HG02623 (cell line): ENCODE data around the gene ATF5.
"Not testable (repeated sequence)": the region's sequence is repeated elsewhere in the genome, so short reads cannot be mapped to it uniquely, and the experiment has no call there.

Source experiments
- ATAC-seq: cut with Tn5 transposase; IDR thresholded peaks from one replicate; pipeline ENCODE4 v1.9.1; 2021; ENCODE audit warnings: moderate library complexity; ENCODE audit not compliant: unreplicated experiment

Gene ATF5

DNA sequence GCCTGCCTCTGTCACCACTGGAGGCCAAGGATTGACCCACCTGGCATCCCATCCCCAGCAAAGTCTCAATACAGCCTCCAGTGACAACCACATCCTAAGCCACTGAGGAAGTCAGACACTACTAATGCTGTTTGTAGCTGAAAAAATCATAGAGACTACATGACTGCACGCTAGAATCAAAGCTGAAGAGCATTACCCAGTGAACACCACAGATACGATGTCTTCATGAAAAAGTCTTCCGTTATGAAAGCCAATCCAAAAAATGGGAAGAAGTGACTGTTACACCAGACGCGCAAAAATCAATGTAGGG is 11.4 kb downstream of the ATF5 start:
- no peak for ATAC-seq

- not testable (repeated sequence) for ATAC-seq
These were observed 15.6 kb downstream of the ATF5 start for GRCh38 chr19:49944567-49944966.

DNA sequence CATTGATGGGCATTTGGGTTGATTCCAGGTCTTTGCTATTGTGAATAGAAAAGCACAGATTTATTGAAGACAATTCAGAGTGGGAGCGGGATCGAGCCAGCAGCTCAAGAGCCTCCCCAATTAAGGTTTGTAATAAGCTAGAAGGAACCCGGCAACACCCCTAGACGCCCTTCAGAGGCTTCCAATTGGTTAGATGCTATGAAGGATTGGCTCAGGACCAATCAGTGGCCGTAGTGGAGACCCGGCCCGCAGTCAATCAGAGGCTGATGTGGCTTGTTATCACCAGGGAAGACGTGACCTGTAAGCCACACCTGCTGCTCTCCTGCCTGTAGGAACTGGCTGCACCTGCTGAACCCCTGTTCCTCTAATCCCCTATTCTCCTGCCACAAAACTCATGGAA is 17.4 kb downstream of the ATF5 start:
- no peak for ATAC-seq

DNA sequence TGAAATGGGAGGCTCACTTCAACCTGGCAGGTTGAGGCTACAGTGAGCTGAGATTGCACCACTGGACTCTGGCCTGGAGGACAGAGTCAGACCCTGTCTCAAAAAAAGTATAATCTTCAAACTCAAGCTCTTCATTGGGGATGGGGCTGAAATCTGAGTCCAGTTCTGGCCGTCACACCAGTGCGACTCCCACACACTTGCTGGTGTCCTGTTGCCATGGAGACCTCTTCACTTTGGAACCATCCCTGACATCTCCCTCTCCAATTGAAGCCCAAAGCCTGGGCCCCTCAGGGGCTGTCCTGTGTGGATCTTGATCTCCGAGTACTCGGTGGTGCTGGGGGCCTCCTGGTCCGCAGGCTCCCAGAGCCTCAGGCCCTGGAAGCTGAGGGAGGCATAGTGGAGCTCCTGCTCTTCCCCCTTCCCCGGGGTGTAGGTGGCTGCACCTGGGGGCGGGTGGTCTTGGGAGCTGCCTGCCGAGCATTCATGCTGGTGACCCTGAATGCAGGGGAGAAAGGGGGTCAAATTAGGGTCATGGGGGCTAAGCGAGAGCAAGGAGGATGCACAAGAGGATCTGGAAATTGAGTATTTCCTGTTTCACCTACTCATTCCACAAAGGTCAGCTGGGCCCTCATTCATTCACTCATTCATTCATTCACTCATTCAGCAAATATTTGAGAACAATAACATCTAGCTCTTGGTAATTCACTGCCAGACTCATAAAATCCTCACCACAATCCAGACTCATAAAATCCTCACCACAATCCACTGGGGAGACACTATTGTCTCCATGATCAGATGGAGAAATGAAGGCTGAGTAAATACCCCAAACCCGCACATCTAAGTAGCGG is 21.0 kb downstream of the ATF5 start:
- no peak for ATAC-seq

DNA sequence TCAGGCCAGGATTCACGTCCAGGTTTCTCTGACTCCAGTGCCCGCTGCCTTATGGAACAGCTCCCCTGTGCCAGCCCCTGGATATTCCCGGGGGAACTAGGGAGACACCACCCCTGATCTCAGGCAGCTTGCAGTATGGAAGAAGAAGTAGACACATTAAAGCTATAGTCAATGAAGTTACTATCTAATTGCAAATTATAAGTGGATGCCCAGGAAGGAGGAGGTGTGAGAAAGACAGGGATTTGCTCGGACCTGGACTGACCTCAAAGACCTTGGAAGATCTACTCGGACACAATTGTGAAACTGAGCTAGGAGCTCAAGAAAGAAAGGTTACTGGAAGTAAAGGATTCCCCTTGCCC is 21.6 kb downstream of the ATF5 start:
- ATAC-seq: no peak

DNA sequence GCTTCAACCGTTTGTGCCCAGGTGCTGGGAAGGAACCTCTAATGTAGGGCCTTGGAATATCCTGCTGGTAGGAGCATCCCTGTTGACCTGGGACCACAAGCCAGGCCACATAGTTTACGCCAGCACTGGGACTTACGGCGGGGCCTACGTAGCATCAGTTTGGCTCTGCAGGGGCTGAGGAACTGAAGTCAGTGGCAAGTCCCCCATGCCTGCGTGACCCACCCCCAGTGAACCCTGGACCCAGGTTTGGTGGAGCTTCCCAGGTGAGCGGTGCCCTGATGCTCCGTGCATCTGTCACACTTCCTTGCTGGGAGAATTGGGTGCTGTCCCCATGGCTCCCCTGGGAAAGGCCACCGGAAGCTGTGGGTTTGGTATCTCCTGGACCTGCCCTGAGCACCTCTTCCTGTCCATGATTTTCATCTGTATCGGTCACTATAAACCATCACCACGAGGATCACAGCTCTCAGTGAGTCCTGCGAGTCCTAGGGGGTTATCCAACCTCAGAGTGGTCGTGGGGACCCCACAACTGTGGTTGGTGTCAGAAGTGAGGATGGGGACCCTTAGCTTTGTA is 22.0 kb downstream of the ATF5 start:
- ATAC-seq: no peak

- no peak for ATAC-seq
These were observed 22.9 kb downstream of the ATF5 start for GRCh38 chr19:49951806-49952478.

DNA sequence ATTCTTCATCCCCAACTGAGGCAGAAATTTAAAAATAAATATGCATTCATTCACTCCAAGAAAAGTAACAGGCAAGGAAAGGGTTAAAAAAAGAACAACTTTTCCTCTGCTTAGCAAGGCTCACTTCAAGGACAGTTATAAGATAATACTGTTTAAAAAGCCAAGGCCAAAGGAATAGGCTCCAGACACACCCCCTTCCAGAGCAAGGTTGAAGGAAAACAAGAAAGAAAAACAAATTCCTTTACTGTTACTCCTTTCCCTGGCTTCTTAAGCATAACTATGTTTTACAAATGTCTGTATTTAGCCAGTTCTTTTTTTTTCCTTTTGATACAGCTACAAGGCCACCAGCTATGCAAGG is 23.5 kb downstream of the ATF5 start:
- ATAC-seq: no peak

- no peak for ATAC-seq
These were observed 23.9 kb downstream of the ATF5 start for GRCh38 chr19:49952906-49953305.

GRCh38 chr19:49953416-49953815 is 24.4 kb downstream of the ATF5 start:
- ATAC-seq: no peak

DNA sequence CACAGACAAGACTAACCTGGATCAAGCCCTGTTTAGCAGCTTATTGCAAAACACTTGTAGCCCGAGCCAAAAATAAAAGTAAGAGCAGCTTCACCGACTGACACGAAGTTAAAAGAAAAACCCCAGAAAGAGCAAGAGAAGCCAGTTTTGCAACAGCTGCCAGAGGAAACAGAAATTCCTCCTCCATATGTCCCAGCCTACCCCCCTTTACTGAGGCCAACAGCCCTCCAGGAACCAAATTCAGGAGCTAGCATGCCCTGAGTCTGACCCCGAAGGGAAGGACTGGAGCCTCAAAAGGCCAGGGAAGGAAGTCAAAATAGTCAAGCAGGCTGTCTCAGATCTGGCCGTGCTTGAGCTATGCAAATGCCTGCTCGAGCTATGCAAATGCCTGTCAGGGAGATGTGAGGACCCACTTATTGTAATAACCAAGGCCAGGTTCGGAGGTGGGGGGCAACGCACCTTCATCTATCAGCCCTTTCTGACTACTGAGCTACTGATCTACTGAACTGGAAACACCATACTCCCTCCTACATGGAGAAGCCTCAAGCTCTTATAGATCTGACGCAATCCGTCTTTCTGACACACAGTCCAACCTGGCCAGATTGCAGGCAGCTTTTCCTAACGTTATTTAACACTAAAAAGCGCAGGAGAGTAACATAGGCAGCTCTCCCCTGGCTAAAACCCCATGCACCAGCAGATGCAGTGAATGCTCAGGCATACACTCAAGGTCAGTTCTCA is 25.3 kb downstream of the ATF5 start:
- ATAC-seq: no peak

DNA sequence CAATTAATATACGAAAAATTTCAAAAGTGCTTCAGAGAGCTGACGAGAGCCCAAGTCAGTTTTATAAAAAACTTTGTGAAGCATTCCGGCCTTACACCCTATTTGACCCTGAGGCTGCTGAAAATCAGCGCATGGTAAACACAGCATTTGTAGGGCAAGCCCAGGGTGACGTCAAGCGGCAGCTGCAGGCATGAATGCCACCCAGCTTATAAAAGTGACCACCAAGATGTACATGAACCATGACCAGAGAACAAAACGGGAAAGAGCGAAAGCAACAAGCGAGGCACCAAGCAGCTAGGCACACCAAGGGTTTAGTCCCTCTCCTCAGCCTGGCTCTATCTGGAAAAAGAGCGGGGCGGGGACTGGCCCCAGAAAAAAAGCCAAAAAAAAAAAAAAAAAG is 25.9 kb downstream of the ATF5 start:
- no peak for ATAC-seq

- no peak for ATAC-seq
These were observed 27.1 kb downstream of the ATF5 start for GRCh38 chr19:49956115-49956495.

DNA sequence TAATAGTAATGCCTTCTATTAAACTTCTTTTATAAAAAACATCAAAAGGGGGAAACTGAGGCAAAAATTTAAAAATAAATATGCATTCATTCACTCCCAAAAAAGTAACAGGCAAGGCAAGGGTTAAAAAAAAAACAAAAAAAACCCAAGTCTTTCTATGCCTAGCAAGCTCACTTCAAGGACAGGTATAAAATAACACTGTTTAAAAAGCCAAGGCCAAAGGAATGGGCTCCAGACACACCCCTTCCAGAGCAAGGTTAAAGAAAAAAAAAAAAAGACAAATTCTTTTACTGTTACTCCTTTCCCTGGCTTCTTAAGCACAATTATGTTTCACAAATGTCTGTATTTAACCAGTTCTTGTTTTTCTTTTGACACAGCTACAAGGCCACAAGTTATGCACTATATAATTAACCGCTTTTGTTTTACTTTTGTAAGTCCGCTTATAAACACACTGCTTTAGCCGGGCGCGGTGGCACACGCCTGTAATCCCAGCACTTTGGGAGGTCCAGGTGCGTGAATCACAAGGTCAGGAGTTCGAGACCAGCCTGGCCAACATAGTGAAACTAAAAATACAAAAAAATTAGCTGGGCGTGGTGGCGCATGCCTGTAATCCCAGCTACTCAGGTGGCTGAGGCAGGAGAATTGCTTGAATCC is 28.4 kb downstream of the ATF5 start:
- ATAC-seq: no peak

- not testable (repeated sequence) for ATAC-seq
These were observed 29.1 kb downstream of the ATF5 start for GRCh38 chr19:49958144-49958543.

DNA sequence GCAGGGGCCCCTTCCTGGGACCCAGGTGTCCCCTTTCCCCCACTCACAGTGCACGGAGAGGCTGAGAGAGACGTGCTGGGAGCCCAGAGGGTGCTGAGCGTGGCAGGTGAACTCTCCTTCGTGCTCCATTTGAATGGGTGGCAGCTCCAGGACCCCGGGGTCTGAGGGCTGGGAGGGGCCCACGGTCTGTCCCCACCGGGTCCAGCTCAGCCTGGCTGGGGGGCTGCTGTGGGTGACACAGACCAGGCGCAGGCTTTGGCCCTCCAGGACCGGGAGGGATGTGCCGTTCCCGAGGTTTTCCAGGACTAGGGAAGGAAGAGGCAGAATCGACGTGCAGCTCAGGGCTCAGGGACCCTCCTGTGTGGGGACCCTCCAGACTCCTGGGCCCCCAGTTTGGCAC is 29.6 kb downstream of the ATF5 start:
- ATAC-seq: not testable (repeated sequence)

GRCh38 chr19:49959892-49960291 is 30.9 kb downstream of the ATF5 start:
- ATAC-seq: not testable (repeated sequence)

DNA sequence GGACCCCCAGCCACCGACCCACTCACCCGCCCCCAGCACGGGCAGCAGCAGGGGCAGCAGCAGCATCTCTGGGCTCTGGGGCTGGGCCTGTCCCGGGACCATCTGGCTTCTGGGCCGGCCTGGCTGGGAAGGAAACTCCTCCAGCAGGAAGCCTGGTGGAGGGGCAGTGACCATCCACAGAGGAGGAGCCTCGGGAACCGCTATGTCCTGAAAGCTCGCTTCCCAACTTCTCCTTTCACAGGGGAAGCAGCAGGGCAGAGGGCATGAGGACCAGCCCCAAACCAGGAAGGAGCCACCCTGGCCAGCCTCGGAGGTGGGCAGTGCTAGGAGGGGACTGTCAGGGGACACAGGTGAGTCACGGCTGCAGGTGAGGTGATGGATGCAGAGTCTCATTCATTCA is 32.0 kb downstream of the ATF5 start, which contains the start of gene SIGLEC11:
Gene SIGLEC11, minus strand, starts transcription at position 193 of the 400 bp plus-strand sequence. Its CDS starts 91 bp downstream, at position 102.
- ATAC-seq: not testable (repeated sequence)

GRCh38 chr19:49968279-49968922 is 39.4 kb downstream of the ATF5 start:
- no peak for ATAC-seq

DNA sequence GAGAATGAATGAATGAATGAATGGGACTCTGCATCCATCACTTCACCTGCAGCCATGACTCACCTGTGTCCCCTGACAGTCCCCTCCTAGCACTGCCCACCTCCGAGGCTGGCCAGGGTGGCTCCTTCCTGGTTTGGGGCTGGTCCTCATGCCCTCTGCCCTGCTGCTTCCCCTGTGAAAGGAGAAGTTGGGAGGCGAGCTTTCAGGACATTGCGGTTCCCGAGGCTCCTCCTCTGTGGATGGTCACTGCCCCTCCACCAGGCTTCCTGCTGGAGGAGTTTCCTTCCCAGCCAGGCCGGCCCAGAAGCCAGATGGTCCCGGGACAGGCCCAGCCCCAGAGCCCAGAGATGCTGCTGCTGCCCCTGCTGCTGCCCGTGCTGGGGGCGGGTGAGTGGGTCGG is 40.4 kb downstream of the ATF5 start:
- not testable (repeated sequence) for ATAC-seq

DNA sequence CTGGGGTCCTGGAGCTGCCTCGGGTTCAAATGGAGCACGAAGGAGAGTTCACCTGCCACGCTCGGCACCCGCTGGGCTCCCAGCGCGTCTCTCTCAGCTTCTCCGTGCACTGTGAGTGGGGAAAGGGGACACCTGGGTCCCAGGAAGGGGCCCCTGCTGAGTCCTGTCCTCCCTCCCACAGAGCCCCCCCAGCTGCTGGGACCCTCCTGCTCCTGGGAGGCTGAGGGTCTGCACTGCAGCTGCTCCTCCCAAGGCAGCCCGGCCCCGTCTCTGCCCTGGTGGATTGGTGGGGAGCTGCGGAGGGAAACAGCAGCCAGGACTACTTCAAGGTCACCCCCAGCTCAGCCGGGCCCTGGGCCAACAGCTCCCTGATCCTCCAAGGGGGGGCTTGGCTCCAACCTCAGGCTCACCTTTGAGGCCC is 43.0 kb downstream of the ATF5 start:
- no peak for ATAC-seq
